Keratinocyte (primary cell): Measurements from ENCODE around the gene MYBPC3. TPM values are rescaled to one million over a fixed set of nuclear protein-coding genes. Genes with fewer than 3 reads are reported as not detected.

Experiments
- DNase-seq: peaks from one replicate; pipeline ENCODE4 v3.0.0-alpha.2; 2011; ENCODE audit warnings: low read depth, missing footprints, low spot score
- FAIRE-seq: peaks from 2 replicates; lab custom pipeline; 2011; peaks lifted over from hg19 to GRCh38; lab: Jason Lieb, UNC
- H2AFZ ChIP-seq: 2 replicates; pipeline ENCODE4 v1.6.0; 2012; ENCODE audit warnings: low read length, control low read depth, inconsistent platforms; ENCODE audit not compliant: control insufficient read depth
- H3K27ac ChIP-seq: 2 replicates; pipeline ENCODE4 v1.5.1; 2011; ENCODE audit warnings: low read length; ENCODE audit not compliant: control insufficient read depth, insufficient read depth
- H3K27me3 ChIP-seq: 3 replicates; pipeline ENCODE4 v1.6.0; 2011; ENCODE audit warnings: low read length; ENCODE audit not compliant: control insufficient read depth, insufficient read depth; ENCODE audit errors: extremely low read depth
- H3K36me3 ChIP-seq, 2 experiments: 2 replicates in 1 of 2; 3 replicates in 1 of 2; pipeline ENCODE4 v1.5.1; 2011; ENCODE audit warnings: low read length in 2 of 2, mild to moderate bottlenecking in 1 of 2; ENCODE audit not compliant: control insufficient read depth in 2 of 2, insufficient read depth in 2 of 2; ENCODE audit errors: extremely low read depth in 1 of 2
- H3K4me1 ChIP-seq: 3 replicates; pipeline ENCODE4 v1.5.1; 2011; ENCODE audit warnings: low read length; ENCODE audit not compliant: control insufficient read depth, insufficient read depth; ENCODE audit errors: extremely low read depth
- H3K4me2 ChIP-seq: 3 replicates; pipeline ENCODE4 v1.6.0; 2011; ENCODE audit warnings: low read depth, low read length; ENCODE audit not compliant: control insufficient read depth, insufficient read depth; ENCODE audit errors: extremely low read depth
- H3K4me3 ChIP-seq, 3 experiments: fragments of 200-600 bp in 1 of 3; sonication (generic) in 1 of 3; 2 replicates in 2 of 3; 3 replicates in 1 of 3; pipeline ENCODE4 v1.5.1; 2011 to 2016; ENCODE audit warnings: low read length in 3 of 3, mild to moderate bottlenecking in 3 of 3, control low read depth in 2 of 3, inconsistent platforms in 1 of 3, low read depth in 1 of 3, mixed read lengths in 1 of 3, mixed run types in 1 of 3, moderate library complexity in 1 of 3; ENCODE audit not compliant: control insufficient read depth in 2 of 3, insufficient read depth in 2 of 3; ENCODE audit errors: extremely low read depth in 1 of 3
- H3K79me2 ChIP-seq: 2 replicates; pipeline ENCODE4 v1.6.0; 2012; ENCODE audit warnings: low read length; ENCODE audit not compliant: control insufficient read depth, insufficient read depth
- H3K9ac ChIP-seq: 3 replicates; pipeline ENCODE4 v1.6.0; 2011; ENCODE audit warnings: low read length; ENCODE audit not compliant: control insufficient read depth, insufficient read depth; ENCODE audit errors: extremely low read depth
- H3K9me1 ChIP-seq: 3 replicates; pipeline ENCODE4 v1.6.0; 2011; ENCODE audit warnings: low read length; ENCODE audit not compliant: control insufficient read depth, insufficient read depth; ENCODE audit errors: extremely low read depth
- H3K9me3 ChIP-seq: 2 replicates; pipeline ENCODE4 v1.5.1; 2012; ENCODE audit warnings: low read depth, low read length; ENCODE audit not compliant: control insufficient read depth
- H4K20me1 ChIP-seq: 3 replicates; pipeline ENCODE4 v1.6.0; 2011; ENCODE audit warnings: low read length; ENCODE audit not compliant: control insufficient read depth, insufficient read depth; ENCODE audit errors: extremely low read depth
- CTCF ChIP-seq, 3 experiments: IDR thresholded peaks in 1 of 3; conservative IDR thresholded peaks in 1 of 3; optimal IDR thresholded peaks in 1 of 3; 2 replicates in 2 of 3; 3 replicates in 1 of 3; pipeline versions ENCODE3 to v1.5.1; 2011; ENCODE audit warnings: low read length in 3 of 3, mild to moderate bottlenecking in 3 of 3, moderate library complexity in 2 of 3, control low read depth in 1 of 3, inconsistent platforms in 1 of 3; ENCODE audit not compliant: insufficient read depth in 2 of 3; ENCODE audit errors: extremely low read depth in 1 of 3
- EZH2 ChIP-seq: IDR thresholded peaks from one replicate; pipeline ENCODE4 v1.6.1; 2012; ENCODE audit warnings: inconsistent platforms, mild to moderate bottlenecking, low read length, moderate library complexity
- dilution Hi-C: fragments of 300-500 bp; cut with MboI; formaldehyde crosslinking; loops from one replicate; pipeline ENCODE4 v1.7.0; 2020; ENCODE audit warnings: low sequenced_read_pairs; ENCODE audit not compliant: extremely low pct_ligation_motif_present
- polyA plus RNA-seq, 5 experiments: library from polyadenylated mRNA; depleted of rRNA in 3 of 5; stranded (reverse) in 3 of 5; stranded (forward) in 1 of 5; unstranded in 1 of 5; fragments of >200 nt; gene quantifications; 1 replicate in 1 of 5; 2 replicates in 3 of 5; 3 replicates in 1 of 5; pipeline versions ENCODE4 v1.2.1 to v1.2.3, GENCODE V29; 2011 to 2012; ENCODE audit warnings: missing spikeins in 2 of 5, low read depth in 1 of 5, low replicate concordance in 1 of 5
- small RNA-seq, 3 experiments: library from RNA; depleted of rRNA; stranded (forward); fragments of <200 nt; gene quantifications; one replicate each; pipeline ENCODE3, GENCODE V24; 2012; ENCODE audit warnings: low read depth in 3 of 3, low replicate concordance in 1 of 3; ENCODE audit not compliant: insufficient read length in 3 of 3

Gene MYBPC3
- polyA plus RNA-seq, 1 donor (not counting 4 experiments of a cell fraction or from before 2014, with no cell fraction given), result not detected

- Histone ChIP-seq H3K36me3 (peaks cover 23 to 35% of the 10 kb centered on the region in 2 experiments), H3K4me1 (no peaks in the 10 kb centered on the region), H3K27me3 (no peaks in the 10 kb centered on the region), H3K4me3 (no peak overlapping the region), H3K4me2 (no peak overlapping the region), H2AFZ (no peak overlapping the region), H3K9me1 (no peaks in the 10 kb centered on the region), H3K9ac (no peak overlapping the region), H4K20me1 (no peaks in the 10 kb centered on the region), H3K9me3 (no peaks in the 10 kb centered on the region), H3K27ac (no peak overlapping the region), H3K79me2 (no peaks in the 10 kb centered on the region)
- no peak for DNase-seq
- FAIRE-seq, result no peak
- dilution Hi-C loops, result no loop called here
- TF ChIP-seq EZH2, result no peak
- no peak for TF ChIP-seq CTCF (optimal IDR thresholded peaks at IDR 0.05 in 1 of 3, IDR thresholded peaks at IDR 0.05 in 1 of 3, conservative IDR thresholded peaks at IDR 0.05 in 1 of 3; ENCODE audit: extremely low read depth in 1 of 3, insufficient read depth in 2 of 3, low read length in 3 of 3)
Observed at GRCh38 chr11:47282462-47282861, 70.0 kb downstream of the MYBPC3 start.

Small RNA genes within 50 kb of the gene (small RNA-seq; reads per million reads assigned to genes)
- gene MIR4487, result 0 reads per million in 3 experiments

Other genes with a start within 250 kb of the MYBPC3 start
- 51.0 to 79.9 TPM (median 55.2 TPM) in 3 replicates for gene ARFGAP2, start 175.8 kb downstream of the MYBPC3 start, polyA plus RNA-seq
- gene PACSIN3, start 166.3 kb downstream of the MYBPC3 start, polyA plus RNA-seq, result 28.1 to 32.9 TPM (median 32.6 TPM) in 3 replicates
- gene DDB2, start 137.7 kb downstream of the MYBPC3 start, polyA plus RNA-seq, result 34.9 to 50.5 TPM (median 45.0 TPM) in 3 replicates
- 10.9 to 19.8 TPM (median 11.5 TPM) in 3 replicates for gene ACP2, start 103.9 kb downstream of the MYBPC3 start, polyA plus RNA-seq
- 7.6 to 10.3 TPM (median 9.1 TPM) in 3 replicates for gene NR1H3, start 94.7 kb downstream of the MYBPC3 start, polyA plus RNA-seq
- 9.3 to 14.4 TPM (median 11.9 TPM) in 3 replicates for gene MADD, start 82.6 kb downstream of the MYBPC3 start, polyA plus RNA-seq
- not detected in 3 replicates for gene SPI1, start 25.8 kb upstream of the MYBPC3 start, polyA plus RNA-seq
- gene SLC39A13, start 55.9 kb upstream of the MYBPC3 start, polyA plus RNA-seq, result 35.3 to 62.3 TPM (median 59.9 TPM) in 3 replicates
- 96.1 to 172 TPM (median 156 TPM) in 3 replicates for gene PSMC3, start 73.7 kb upstream of the MYBPC3 start, polyA plus RNA-seq
- gene RAPSN, start 96.4 kb upstream of the MYBPC3 start, polyA plus RNA-seq, result 0.07 to 0.44 TPM (median 0.28 TPM) in 3 replicates
- 90.9 to 110 TPM (median 100 TPM) in 3 replicates for gene CELF1, start 200.4 kb upstream of the MYBPC3 start, polyA plus RNA-seq
- gene PTPMT1, start 212.9 kb upstream of the MYBPC3 start, polyA plus RNA-seq, result 64.9 to 78.1 TPM (median 74.4 TPM) in 3 replicates
- gene KBTBD4, start 226.3 kb upstream of the MYBPC3 start, polyA plus RNA-seq, result 14.0 to 17.1 TPM (median 15.4 TPM) in 3 replicates
- 102 to 119 TPM (median 107 TPM) in 3 replicates for gene NDUFS3, start 226.4 kb upstream of the MYBPC3 start, polyA plus RNA-seq
- gene FAM180B, start 234.0 kb upstream of the MYBPC3 start, polyA plus RNA-seq, result 0.06 TPM in 1 of 3 replicates, not detected in the others
- gene C1QTNF4, start 241.7 kb upstream of the MYBPC3 start, polyA plus RNA-seq, result 0.10 TPM in 1 of 3 replicates, not detected in the others